ENCODE measurements around the gene UQCRC1.

The UQCRC1 gene

GRCh38 chr3:48607519-48607918, 1.9 kb downstream of the UQCRC1 start:
- Histone ChIP-seq H3K27ac (ENCODE audit: low read depth, low read length, poor library complexity, severe bottlenecking) (no peak overlapping the region), H3F3A (ENCODE audit: insufficient read depth, low read length) (no peaks in the 10 kb centered on the region), H3K36me3 (ENCODE audit: insufficient read depth, low read length) (peaks cover 47% of the 10 kb centered on the region), H3K9ac (ENCODE audit: low read length) (no peak overlapping the region), H4K20me1 (ENCODE audit: insufficient read depth, low read length) (no peaks in the 10 kb centered on the region), H3K4me3 (ENCODE audit: low read depth, low read length, poor library complexity, severe bottlenecking) (no peak overlapping the region), H3K9me3 (ENCODE audit: low read length) (no peaks in the 10 kb centered on the region), H3K4me1 (ENCODE audit: insufficient read depth, low read length, severe bottlenecking) (peaks cover 18% of the 10 kb centered on the region), H3K27me3 (ENCODE audit: insufficient read depth, low read length) (no peaks in the 10 kb centered on the region), H2AFZ (ENCODE audit: low read length) (no peak overlapping the region), H3K9me2 (ENCODE audit: low read depth, low read length) (no peaks in the 10 kb centered on the region), H3K79me2 (ENCODE audit: insufficient read depth, low read length) (peaks cover 8% of the 10 kb centered on the region), H3K4me2 (ENCODE audit: low read length) (no peak overlapping the region)
- no peak for TF ChIP-seq CTCF (IDR thresholded peaks at IDR 0.05; ENCODE audit: low read length)
- no peak for TF ChIP-seq EZH2 (IDR thresholded peaks at IDR 0.05; ENCODE audit: borderline replicate concordance, low read length)

GRCh38 chr3:48601622-48601994, 7.8 kb downstream of the UQCRC1 start:
- Histone ChIP-seq H3K9ac (ENCODE audit: low read length) (no peak overlapping the region), H3K27me3 (ENCODE audit: insufficient read depth, low read length) (no peaks in the 10 kb centered on the region), H3K9me2 (ENCODE audit: low read depth, low read length) (no peaks in the 10 kb centered on the region), H3K4me2 (ENCODE audit: low read length) (no peak overlapping the region), H3F3A (ENCODE audit: insufficient read depth, low read length) (no peaks in the 10 kb centered on the region), H3K9me3 (ENCODE audit: low read length) (no peaks in the 10 kb centered on the region), H3K4me3 (ENCODE audit: low read depth, low read length, poor library complexity, severe bottlenecking) (no peak overlapping the region), H3K79me2 (ENCODE audit: insufficient read depth, low read length) (no peaks in the 10 kb centered on the region), H3K27ac (ENCODE audit: low read depth, low read length, poor library complexity, severe bottlenecking) (no peak overlapping the region), H3K36me3 (ENCODE audit: insufficient read depth, low read length) (peaks cover 90% of the 10 kb centered on the region), H4K20me1 (ENCODE audit: insufficient read depth, low read length) (no peaks in the 10 kb centered on the region), H2AFZ (ENCODE audit: low read length) (no peak overlapping the region), H3K4me1 (ENCODE audit: insufficient read depth, low read length, severe bottlenecking) (no peaks in the 10 kb centered on the region)
- TF ChIP-seq CTCF (IDR thresholded peaks at IDR 0.05; ENCODE audit: low read length), result no peak

GRCh38 chr3:48600711-48601621, 8.5 kb downstream of the UQCRC1 start:
- H3K79me2 ChIP-seq (ENCODE audit: insufficient read depth, low read length), result no peaks in the 10 kb centered on the region
- H3K9ac ChIP-seq (ENCODE audit: low read length), result no peak overlapping the region
- no peaks in the 10 kb centered on the region for H3K4me1 ChIP-seq (ENCODE audit: insufficient read depth, low read length, severe bottlenecking)
- no peak overlapping the region for H3K4me2 ChIP-seq (ENCODE audit: low read length)
- no peaks in the 10 kb centered on the region for H3K9me2 ChIP-seq (ENCODE audit: low read depth, low read length)
- TF ChIP-seq EZH2 (IDR thresholded peaks at IDR 0.05; ENCODE audit: borderline replicate concordance, low read length), result no peak
- TF ChIP-seq CTCF (IDR thresholded peaks at IDR 0.05; ENCODE audit: low read length), result no peak
- H3K36me3 ChIP-seq (ENCODE audit: insufficient read depth, low read length), result peaks cover 86% of the 10 kb centered on the region
- H3K9me3 ChIP-seq (ENCODE audit: low read length), result no peaks in the 10 kb centered on the region
- no peaks in the 10 kb centered on the region for H3K27me3 ChIP-seq (ENCODE audit: insufficient read depth, low read length)
- H2AFZ ChIP-seq (ENCODE audit: low read length), result no peak overlapping the region
- no peaks in the 10 kb centered on the region for H3F3A ChIP-seq (ENCODE audit: insufficient read depth, low read length)
- H4K20me1 ChIP-seq (ENCODE audit: insufficient read depth, low read length), result no peaks in the 10 kb centered on the region
- no peak overlapping the region for H3K27ac ChIP-seq (ENCODE audit: low read depth, low read length, poor library complexity, severe bottlenecking)
- H3K4me3 ChIP-seq (ENCODE audit: low read depth, low read length, poor library complexity, severe bottlenecking), result no peak overlapping the region
